ENCODE data around the gene LPAR3. TPM values are rescaled to one million over a fixed set of nuclear protein-coding genes. Genes with fewer than 3 reads are reported as not detected.

The LPAR3 gene
- total and polyA plus RNA-seq, 2 of the 13 experiments (the other 11 are each of a cell fraction or from before 2014, with no cell fraction given) = not detected

DNA sequence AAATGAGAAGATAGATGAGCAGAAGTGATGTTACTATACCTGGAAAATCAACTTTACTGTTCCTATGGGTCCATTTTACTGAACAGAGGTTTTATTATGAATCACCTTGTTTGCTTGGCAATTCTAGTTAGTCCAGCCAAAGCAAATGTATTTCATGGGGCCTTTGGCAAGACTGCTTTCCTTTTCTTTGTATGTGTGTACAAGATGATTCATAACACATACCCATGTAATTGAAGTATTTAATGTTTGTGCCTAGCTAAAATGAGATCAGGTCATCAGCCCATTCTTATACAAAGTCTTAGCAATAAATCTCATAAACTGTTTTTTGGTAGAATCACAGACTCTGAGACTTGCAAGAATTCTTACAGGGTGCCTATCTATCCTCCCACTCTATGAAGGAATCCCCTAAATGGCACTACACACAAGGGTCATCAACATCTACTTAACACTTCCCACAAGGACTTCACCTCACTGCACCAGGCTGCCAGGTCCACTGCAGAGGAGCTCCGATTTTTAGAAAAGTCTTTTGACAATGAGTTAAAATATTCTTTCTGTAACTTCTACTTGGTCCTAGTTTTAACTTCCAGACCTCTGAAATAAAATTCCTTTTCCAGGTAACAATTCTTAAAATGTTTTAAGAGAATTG lies 58.5 kb downstream of the LPAR3 start:
- no peak overlapping the region for H3K4me2 ChIP-seq (ENCODE audit: low read depth, low read length)
- no peak for DNase-seq (ENCODE audit: low spot score)

More for the DNA sequence above, 58.5 kb downstream of the LPAR3 start:
- Histone ChIP-seq H3K9me3 (ENCODE audit: low read length) (no peaks in the 10 kb centered on the region), H3K79me2 (ENCODE audit: insufficient read depth, low read length) (no peaks in the 10 kb centered on the region), H2AFZ (ENCODE audit: low read length) (no peak overlapping the region), H4K20me1 (ENCODE audit: insufficient read depth, low read length) (no peaks in the 10 kb centered on the region), H3K4me3 (replicated peaks in 1 of 3; ENCODE audit: insufficient read depth in 1 of 3, low read depth in 2 of 3, low read length in 3 of 3) (no peak overlapping the region), H3K27ac (ENCODE audit: extremely low read length, insufficient read depth, low read length) (no peak overlapping the region), H3K27me3 (ENCODE audit: control insufficient read depth in 1 of 2, insufficient read depth in 2 of 2, low read length in 2 of 2) (no peaks in the 10 kb centered on the region), H3K9ac (ENCODE audit: insufficient read depth, low read depth, low read length) (no peak overlapping the region), H3K36me3 (replicated peaks in 1 of 2; ENCODE audit: control insufficient read depth in 1 of 2, insufficient read depth in 2 of 2, low read length in 2 of 2) (no peaks in the 10 kb centered on the region), H3K4me1 (ENCODE audit: insufficient read depth, low read length) (no peaks in the 10 kb centered on the region)
- ChIA-PET CTCF (ENCODE audit: low intra/inter-chr PET ratio, low total read pairs) (no interaction called here), POLR2A (no interaction called here)
- FAIRE-seq = no peak
- TF ChIP-seq, protein P1, sequence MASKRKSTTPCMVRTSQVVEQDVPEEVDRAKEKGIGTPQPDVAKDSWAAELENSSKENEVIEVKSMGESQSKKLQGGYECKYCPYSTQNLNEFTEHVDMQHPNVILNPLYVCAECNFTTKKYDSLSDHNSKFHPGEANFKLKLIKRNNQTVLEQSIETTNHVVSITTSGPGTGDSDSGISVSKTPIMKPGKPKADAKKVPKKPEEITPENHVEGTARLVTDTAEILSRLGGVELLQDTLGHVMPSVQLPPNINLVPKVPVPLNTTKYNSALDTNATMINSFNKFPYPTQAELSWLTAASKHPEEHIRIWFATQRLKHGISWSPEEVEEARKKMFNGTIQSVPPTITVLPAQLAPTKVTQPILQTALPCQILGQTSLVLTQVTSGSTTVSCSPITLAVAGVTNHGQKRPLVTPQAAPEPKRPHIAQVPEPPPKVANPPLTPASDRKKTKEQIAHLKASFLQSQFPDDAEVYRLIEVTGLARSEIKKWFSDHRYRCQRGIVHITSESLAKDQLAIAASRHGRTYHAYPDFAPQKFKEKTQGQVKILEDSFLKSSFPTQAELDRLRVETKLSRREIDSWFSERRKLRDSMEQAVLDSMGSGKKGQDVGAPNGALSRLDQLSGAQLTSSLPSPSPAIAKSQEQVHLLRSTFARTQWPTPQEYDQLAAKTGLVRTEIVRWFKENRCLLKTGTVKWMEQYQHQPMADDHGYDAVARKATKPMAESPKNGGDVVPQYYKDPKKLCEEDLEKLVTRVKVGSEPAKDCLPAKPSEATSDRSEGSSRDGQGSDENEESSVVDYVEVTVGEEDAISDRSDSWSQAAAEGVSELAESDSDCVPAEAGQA (IDR thresholded peaks at IDR 0.05; ENCODE audit: low read depth) = no peak
- TF ChIP-seq, protein P1 (CRISPR knock-in tag; IDR thresholded peaks at IDR 0.05; ENCODE audit: borderline replicate concordance) = no peak
- TF ChIP-seq ZBTB38 (CRISPR knock-in tag; IDR thresholded peaks at IDR 0.05) (no peak), ZSCAN20 (CRISPR knock-in tag; IDR thresholded peaks at IDR 0.05; ENCODE audit: borderline replicate concordance) (no peak), TAF1 (CRISPR knock-in tag; IDR thresholded peaks at IDR 0.05) (no peak), ZFP90 (CRISPR knock-in tag; IDR thresholded peaks at IDR 0.05; ENCODE audit: borderline replicate concordance) (no peak), ZNF672 (CRISPR knock-in tag; IDR thresholded peaks at IDR 0.05) (no peak), ZNF264 (CRISPR knock-in tag; IDR thresholded peaks at IDR 0.05) (no peak), ZNF780A (CRISPR knock-in tag; IDR thresholded peaks at IDR 0.05) (no peak), ATF7-NPFF (CRISPR knock-in tag; IDR thresholded peaks at IDR 0.05; ENCODE audit: low read depth) (no peak), CHCHD3 (CRISPR knock-in tag; IDR thresholded peaks at IDR 0.05) (no peak), RXRB (CRISPR knock-in tag; IDR thresholded peaks at IDR 0.05; ENCODE audit: borderline replicate concordance) (no peak), CEBPG (CRISPR knock-in tag; IDR thresholded peaks at IDR 0.05) (no peak), ZNF557 (CRISPR knock-in tag; IDR thresholded peaks at IDR 0.05) (no peak)
- TF ChIP-seq, protein P2, sequence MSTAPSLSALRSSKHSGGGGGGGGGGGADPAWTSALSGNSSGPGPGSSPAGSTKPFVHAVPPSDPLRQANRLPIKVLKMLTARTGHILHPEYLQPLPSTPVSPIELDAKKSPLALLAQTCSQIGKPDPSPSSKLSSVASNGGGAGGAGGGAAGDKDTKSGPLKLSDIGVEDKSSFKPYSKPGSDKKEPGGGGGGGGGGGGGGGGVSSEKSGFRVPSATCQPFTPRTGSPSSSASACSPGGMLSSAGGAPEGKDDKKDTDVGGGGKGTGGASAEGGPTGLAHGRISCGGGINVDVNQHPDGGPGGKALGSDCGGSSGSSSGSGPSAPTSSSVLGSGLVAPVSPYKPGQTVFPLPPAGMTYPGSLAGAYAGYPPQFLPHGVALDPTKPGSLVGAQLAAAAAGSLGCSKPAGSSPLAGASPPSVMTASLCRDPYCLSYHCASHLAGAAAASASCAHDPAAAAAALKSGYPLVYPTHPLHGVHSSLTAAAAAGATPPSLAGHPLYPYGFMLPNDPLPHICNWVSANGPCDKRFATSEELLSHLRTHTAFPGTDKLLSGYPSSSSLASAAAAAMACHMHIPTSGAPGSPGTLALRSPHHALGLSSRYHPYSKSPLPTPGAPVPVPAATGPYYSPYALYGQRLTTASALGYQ (CRISPR knock-in tag; IDR thresholded peaks at IDR 0.05) = no peak
- TF ChIP-seq, protein P3, sequence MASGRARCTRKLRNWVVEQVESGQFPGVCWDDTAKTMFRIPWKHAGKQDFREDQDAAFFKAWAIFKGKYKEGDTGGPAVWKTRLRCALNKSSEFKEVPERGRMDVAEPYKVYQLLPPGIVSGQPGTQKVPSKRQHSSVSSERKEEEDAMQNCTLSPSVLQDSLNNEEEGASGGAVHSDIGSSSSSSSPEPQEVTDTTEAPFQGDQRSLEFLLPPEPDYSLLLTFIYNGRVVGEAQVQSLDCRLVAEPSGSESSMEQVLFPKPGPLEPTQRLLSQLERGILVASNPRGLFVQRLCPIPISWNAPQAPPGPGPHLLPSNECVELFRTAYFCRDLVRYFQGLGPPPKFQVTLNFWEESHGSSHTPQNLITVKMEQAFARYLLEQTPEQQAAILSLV (CRISPR knock-in tag; IDR thresholded peaks at IDR 0.05; ENCODE audit: borderline replicate concordance) = no peak
- ATAC-seq = no peak
- no TSS peak for BruUV-seq (replicated peaks)
- WGBS (ENCODE audit: low lambda C conversion rate) = 5% methylated on average over 1 of the region's 1 CpG
- in situ Hi-C loops (cut with HindIII; ENCODE audit: extremely low pct_ligation_motif_present, low pct_unique_long_range_greater_than_20kb) = no loop called here
- intact Hi-C loops (cut with micrococcal nuclease; ENCODE audit: unreplicated experiment) = no loop called here

Measured in HepG2 (cell line).